HEK293 (cell line): ENCODE results near the gene ARHGAP42.

Experiments used
- CTCF ChIA-PET: fragments of 350-600 bp; formaldehyde crosslinking; extraction: SDS; loops from one replicate; lab custom pipeline; 2021; ENCODE audit warnings: antibody characterized with exemption; lab: Yijun Ruan, JAX
- POLR2A ChIA-PET: fragments of 300-600 bp; formaldehyde crosslinking; extraction: SDS; loops from one replicate; lab custom pipeline; 2020; ENCODE audit warnings: antibody characterized with exemption, inconsistent platforms; lab: Yijun Ruan, JAX
- H3K27ac ChIP-seq: fragments of 200-500 bp; sonication (Bioruptor generic); 2 replicates; pipeline ENCODE4 v1.5.1; 2014; ENCODE audit warnings: low read depth, low read length, control low read depth, inconsistent platforms; ENCODE audit errors: extremely low read depth
- H3K36me3 ChIP-seq, 2 experiments: fragments of 200-500 bp in 1 of 2; sonication (Bioruptor generic) in 1 of 2; 1 replicate in 1 of 2; 2 replicates in 1 of 2; pipeline ENCODE4 v1.5.1; 2014 to 2017; ENCODE audit warnings: inconsistent platforms in 2 of 2, low read length in 2 of 2; ENCODE audit not compliant: control insufficient read depth in 2 of 2, insufficient read depth in 1 of 2
- H3K4me1 ChIP-seq: fragments of 200-500 bp; sonication (Bioruptor generic); 2 replicates; pipeline ENCODE4 v1.5.1; 2014; ENCODE audit warnings: mild to moderate bottlenecking, low read length, inconsistent platforms; ENCODE audit not compliant: control insufficient read depth, insufficient read depth
- H3K4me3 ChIP-seq: 2 replicates; pipeline ENCODE4 v1.5.1; 2011; ENCODE audit warnings: low read depth, mild to moderate bottlenecking, control low read depth, low read length, moderate library complexity
- H3K9me3 ChIP-seq: fragments of 200-500 bp; sonication (Bioruptor generic); 2 replicates; pipeline ENCODE4 v1.5.1; 2014; ENCODE audit warnings: low read depth, low read length, inconsistent platforms; ENCODE audit not compliant: control insufficient read depth, insufficient read depth
- GLI2 ChIP-seq: fragments of 450-650 bp; formaldehyde crosslinking; IDR thresholded peaks from 2 replicates; pipeline ENCODE4; 2017; ENCODE audit warnings: missing biosample characterization, missing genetic modification characterization, low read depth, borderline replicate concordance
- KLF8 ChIP-seq: fragments of 450-650 bp; formaldehyde crosslinking; IDR thresholded peaks from 2 replicates; pipeline ENCODE4 v1.5.1; 2016; ENCODE audit warnings: missing biosample characterization, missing genetic modification characterization
- SALL2 ChIP-seq: fragments of 450-650 bp; formaldehyde crosslinking; IDR thresholded peaks from 2 replicates; pipeline ENCODE4 v1.5.0; 2017; ENCODE audit warnings: missing biosample characterization, mild to moderate bottlenecking, missing genetic modification characterization, borderline replicate concordance
- SP7 ChIP-seq: fragments of 450-650 bp; formaldehyde crosslinking; IDR thresholded peaks from 2 replicates; pipeline ENCODE4 v1.5.1; 2016; ENCODE audit warnings: missing biosample characterization, missing genetic modification characterization
- TCF7L2 ChIP-seq: IDR thresholded peaks from 2 replicates; pipeline ENCODE4 v1.6.1; 2011; ENCODE audit warnings: low read depth, mild to moderate bottlenecking, inconsistent platforms, low read length, moderate library complexity, borderline replicate concordance
- TRIM28 ChIP-seq: IDR thresholded peaks from 2 replicates; pipeline ENCODE4 v1.6.1; 2011; ENCODE audit warnings: low read length, control low read depth, borderline replicate concordance
- ZBTB17 ChIP-seq: fragments of 450-650 bp; formaldehyde crosslinking; IDR thresholded peaks from 2 replicates; pipeline ENCODE4 v1.5.1; 2016; ENCODE audit warnings: missing biosample characterization, missing genetic modification characterization
- ZBTB20 ChIP-seq: fragments of 450-650 bp; formaldehyde crosslinking; IDR thresholded peaks from 2 replicates; pipeline ENCODE4 v1.5.1; 2016; ENCODE audit warnings: missing biosample characterization, missing genetic modification characterization
- ZBTB7A ChIP-seq: fragments of 450-650 bp; formaldehyde crosslinking; IDR thresholded peaks from 2 replicates; pipeline ENCODE4 v1.5.1; 2016; ENCODE audit warnings: low read depth, missing biosample characterization, missing genetic modification characterization
- ZNF2 ChIP-seq: fragments of 450-650 bp; formaldehyde crosslinking; IDR thresholded peaks from 2 replicates; pipeline ENCODE4 v1.5.1; 2016; ENCODE audit warnings: missing biosample characterization, missing genetic modification characterization
- ZNF202 ChIP-seq: fragments of 450-650 bp; formaldehyde crosslinking; IDR thresholded peaks from 2 replicates; pipeline ENCODE4 v1.5.1; 2016; ENCODE audit warnings: missing biosample characterization, missing genetic modification characterization, borderline replicate concordance
- ZNF248 ChIP-seq: fragments of 450-650 bp; formaldehyde crosslinking; IDR thresholded peaks from 2 replicates; pipeline ENCODE4 v1.5.1; 2017; ENCODE audit warnings: missing biosample characterization, missing genetic modification characterization
- ZNF324 ChIP-seq: fragments of 450-650 bp; formaldehyde crosslinking; IDR thresholded peaks from 2 replicates; pipeline ENCODE4 v1.5.1; 2016; ENCODE audit warnings: missing biosample characterization, missing genetic modification characterization
- ZNF416 ChIP-seq: fragments of 450-650 bp; formaldehyde crosslinking; IDR thresholded peaks from 2 replicates; pipeline ENCODE4 v1.5.1; 2016; ENCODE audit warnings: missing biosample characterization, missing genetic modification characterization
- ZNF624 ChIP-seq: fragments of 450-650 bp; formaldehyde crosslinking; IDR thresholded peaks from 2 replicates; pipeline ENCODE4 v1.5.1; 2017; ENCODE audit warnings: missing biosample characterization, missing genetic modification characterization
- ZNF677 ChIP-seq: fragments of 450-650 bp; IDR thresholded peaks from 2 replicates; pipeline ENCODE4 v1.5.0; 2018; ENCODE audit warnings: missing biosample characterization, mild to moderate bottlenecking, missing genetic modification characterization, moderate library complexity
- ZNF707 ChIP-seq: fragments of 450-650 bp; formaldehyde crosslinking; IDR thresholded peaks from 2 replicates; pipeline ENCODE4 v1.5.1; 2016; ENCODE audit warnings: missing biosample characterization, missing genetic modification characterization
- ZSCAN23 ChIP-seq: fragments of 450-650 bp; formaldehyde crosslinking; IDR thresholded peaks from 2 replicates; pipeline ENCODE4 v1.5.1; 2016; ENCODE audit warnings: missing biosample characterization, missing genetic modification characterization
- TF ChIP-seq, protein P1 (sequence below): fragments of 450-650 bp; formaldehyde crosslinking; IDR thresholded peaks from 2 replicates; pipeline ENCODE4 v1.5.1; 2016; ENCODE audit warnings: missing biosample characterization, missing genetic modification characterization
- TF ChIP-seq, protein P2 (sequence below): fragments of 450-650 bp; formaldehyde crosslinking; IDR thresholded peaks from 2 replicates; pipeline ENCODE4 v1.5.1; 2016; ENCODE audit warnings: missing biosample characterization, missing genetic modification characterization
- TF ChIP-seq, protein P3 (sequence below): fragments of 450-650 bp; formaldehyde crosslinking; IDR thresholded peaks from 2 replicates; pipeline ENCODE4 v1.5.1; 2017; ENCODE audit warnings: missing biosample characterization, missing genetic modification characterization
- TF ChIP-seq, protein P4 (sequence below): fragments of 450-650 bp; formaldehyde crosslinking; IDR thresholded peaks from 2 replicates; pipeline ENCODE4 v1.5.1; 2016; ENCODE audit warnings: missing biosample characterization, missing genetic modification characterization
- TF ChIP-seq, protein P5 (sequence below): fragments of 450-650 bp; formaldehyde crosslinking; IDR thresholded peaks from 2 replicates; pipeline ENCODE4 v1.5.1; 2016; ENCODE audit warnings: missing biosample characterization, missing genetic modification characterization

ARHGAP42 gene

DNA sequence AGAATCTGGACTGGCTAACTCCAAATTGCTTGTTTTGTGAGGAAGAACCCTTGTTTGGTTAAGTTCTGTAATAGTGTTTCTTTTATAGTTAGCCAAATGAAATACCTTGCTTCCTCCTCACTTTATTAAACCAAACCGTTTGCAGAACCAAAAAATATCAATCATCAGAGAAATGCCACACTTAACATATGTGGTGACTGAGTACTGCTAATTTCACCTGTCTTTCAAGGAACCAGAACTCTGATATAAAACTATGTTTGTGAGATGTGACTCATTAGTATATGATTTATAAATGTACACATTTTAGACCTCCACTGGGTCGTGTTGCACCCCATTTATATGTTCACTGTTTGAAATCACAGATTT lies 322.6 kb downstream of the ARHGAP42 start (continued):
- no peak for TF ChIP-seq TCF7L2
- no peak for TF ChIP-seq KLF8
- TF ChIP-seq, protein P1, sequence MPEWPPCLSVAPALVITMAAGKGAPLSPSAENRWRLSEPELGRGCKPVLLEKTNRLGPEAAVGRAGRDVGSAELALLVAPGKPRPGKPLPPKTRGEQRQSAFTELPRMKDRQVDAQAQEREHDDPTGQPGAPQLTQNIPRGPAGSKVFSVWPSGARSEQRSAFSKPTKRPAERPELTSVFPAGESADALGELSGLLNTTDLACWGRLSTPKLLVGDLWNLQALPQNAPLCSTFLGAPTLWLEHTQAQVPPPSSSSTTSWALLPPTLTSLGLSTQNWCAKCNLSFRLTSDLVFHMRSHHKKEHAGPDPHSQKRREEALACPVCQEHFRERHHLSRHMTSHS (tag by site-specific recombination): no peak
- no peak for TF ChIP-seq ZNF677 (tag by site-specific recombination)
- TF ChIP-seq ZNF248 (tag by site-specific recombination): no peak
- TF ChIP-seq ZNF707 (tag by site-specific recombination): no peak
- TF ChIP-seq, protein P2, sequence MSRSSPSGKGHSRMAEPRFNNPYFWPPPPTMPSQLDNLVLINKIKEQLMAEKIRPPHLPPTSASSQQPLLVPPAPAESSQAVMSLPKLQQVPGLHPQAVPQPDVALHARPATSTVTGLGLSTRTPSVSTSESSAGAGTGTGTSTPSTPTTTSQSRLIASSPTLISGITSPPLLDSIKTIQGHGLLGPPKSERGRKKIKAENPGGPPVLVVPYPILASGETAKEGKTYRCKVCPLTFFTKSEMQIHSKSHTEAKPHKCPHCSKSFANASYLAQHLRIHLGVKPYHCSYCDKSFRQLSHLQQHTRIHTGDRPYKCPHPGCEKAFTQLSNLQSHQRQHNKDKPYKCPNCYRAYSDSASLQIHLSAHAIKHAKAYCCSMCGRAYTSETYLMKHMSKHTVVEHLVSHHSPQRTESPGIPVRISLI (tag by site-specific recombination): no peak
- TF ChIP-seq, protein P3, sequence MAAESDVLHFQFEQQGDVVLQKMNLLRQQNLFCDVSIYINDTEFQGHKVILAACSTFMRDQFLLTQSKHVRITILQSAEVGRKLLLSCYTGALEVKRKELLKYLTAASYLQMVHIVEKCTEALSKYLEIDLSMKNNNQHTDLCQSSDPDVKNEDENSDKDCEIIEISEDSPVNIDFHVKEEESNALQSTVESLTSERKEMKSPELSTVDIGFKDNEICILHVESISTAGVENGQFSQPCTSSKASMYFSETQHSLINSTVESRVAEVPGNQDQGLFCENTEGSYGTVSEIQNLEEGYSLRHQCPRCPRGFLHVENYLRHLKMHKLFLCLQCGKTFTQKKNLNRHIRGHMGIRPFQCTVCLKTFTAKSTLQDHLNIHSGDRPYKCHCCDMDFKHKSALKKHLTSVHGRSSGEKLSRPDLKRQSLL: no peak
- no peak for TF ChIP-seq ZNF416

DNA sequence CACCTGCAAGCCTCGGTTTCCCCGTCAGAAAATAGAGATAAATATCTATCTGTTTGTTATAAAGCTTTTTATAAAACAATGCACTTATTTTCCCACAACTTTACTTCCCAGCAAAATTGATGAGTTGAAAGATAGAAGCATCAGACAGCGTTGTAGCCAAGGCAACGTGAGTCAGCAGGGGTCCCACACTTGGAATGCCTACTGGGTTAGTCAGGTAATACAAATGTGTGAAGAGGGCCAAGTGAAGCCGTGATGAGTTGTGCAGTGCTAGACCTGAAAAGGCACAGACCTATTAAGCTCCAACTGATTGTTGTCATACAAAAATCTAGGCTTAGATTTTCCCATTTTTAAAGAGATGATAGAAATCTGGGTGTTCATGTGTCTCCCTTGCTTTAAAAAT lies 323.8 kb downstream of the ARHGAP42 start:
- Histone ChIP-seq H3K27ac (no peak overlapping the region), H3K4me1 (no peaks in the 10 kb centered on the region), H3K36me3 (no peaks in the 10 kb centered on the region), H3K9me3 (no peaks in the 10 kb centered on the region), H3K4me3 (no peak overlapping the region)
- ChIA-PET CTCF (no interaction called here), POLR2A (no interaction called here)
- no peak for TF ChIP-seq ZBTB20 (tag by site-specific recombination)
- TF ChIP-seq, protein P4, sequence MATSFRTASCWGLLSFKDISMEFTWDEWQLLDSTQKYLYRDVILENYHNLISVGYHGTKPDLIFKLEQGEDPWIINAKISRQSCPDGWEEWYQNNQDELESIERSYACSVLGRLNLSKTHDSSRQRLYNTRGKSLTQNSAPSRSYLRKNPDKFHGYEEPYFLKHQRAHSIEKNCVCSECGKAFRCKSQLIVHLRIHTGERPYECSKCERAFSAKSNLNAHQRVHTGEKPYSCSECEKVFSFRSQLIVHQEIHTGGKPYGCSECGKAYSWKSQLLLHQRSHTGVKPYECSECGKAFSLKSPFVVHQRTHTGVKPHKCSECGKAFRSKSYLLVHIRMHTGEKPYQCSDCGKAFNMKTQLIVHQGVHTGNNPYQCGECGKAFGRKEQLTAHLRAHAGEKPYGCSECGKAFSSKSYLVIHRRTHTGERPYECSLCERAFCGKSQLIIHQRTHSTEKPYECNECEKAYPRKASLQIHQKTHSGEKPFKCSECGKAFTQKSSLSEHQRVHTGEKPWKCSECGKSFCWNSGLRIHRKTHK: no peak
- no peak for TF ChIP-seq ZBTB17 (tag by site-specific recombination)
- no peak for TF ChIP-seq ZBTB7A (tag by site-specific recombination)
- no peak for TF ChIP-seq ZNF324 (tag by site-specific recombination)
- TF ChIP-seq SP7 (tag by site-specific recombination): no peak
- TF ChIP-seq ZNF202 (tag by site-specific recombination): no peak
- TF ChIP-seq ZSCAN23 (tag by site-specific recombination): no peak
- TF ChIP-seq TRIM28: no peak
- no peak for TF ChIP-seq SALL2 (tag by site-specific recombination)
- TF ChIP-seq ZNF2 (tag by site-specific recombination): no peak
- no peak for TF ChIP-seq GLI2
- TF ChIP-seq, protein P5, sequence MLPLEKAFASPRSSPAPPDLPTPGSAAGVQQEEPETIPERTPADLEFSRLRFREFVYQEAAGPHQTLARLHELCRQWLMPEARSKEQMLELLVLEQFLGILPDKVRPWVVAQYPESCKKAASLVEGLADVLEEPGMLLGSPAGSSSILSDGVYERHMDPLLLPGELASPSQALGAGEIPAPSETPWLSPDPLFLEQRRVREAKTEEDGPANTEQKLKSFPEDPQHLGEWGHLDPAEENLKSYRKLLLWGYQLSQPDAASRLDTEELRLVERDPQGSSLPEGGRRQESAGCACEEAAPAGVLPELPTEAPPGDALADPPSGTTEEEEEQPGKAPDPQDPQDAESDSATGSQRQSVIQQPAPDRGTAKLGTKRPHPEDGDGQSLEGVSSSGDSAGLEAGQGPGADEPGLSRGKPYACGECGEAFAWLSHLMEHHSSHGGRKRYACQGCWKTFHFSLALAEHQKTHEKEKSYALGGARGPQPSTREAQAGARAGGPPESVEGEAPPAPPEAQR: no peak
- TF ChIP-seq ZNF624 (tag by site-specific recombination): no peak
